ENCODE results near the gene SBK1.
"Not testable (repeated sequence)": the region's sequence is repeated elsewhere in the genome, so short reads cannot be mapped to it uniquely, and the experiment has no call there.

The SBK1 gene

GRCh38 chr16:28367926-28368325, 75.6 kb downstream of the SBK1 start:
- not testable (repeated sequence) for H3K4me1 ChIP-seq (ENCODE audit: insufficient read depth, low read length, poor library complexity, severe bottlenecking); H3K9me3 ChIP-seq (ENCODE audit: insufficient read depth, low read depth, low read length); H3K36me3 ChIP-seq (ENCODE audit: insufficient read depth, low read length); H3K9me2 ChIP-seq (replicated peaks; ENCODE audit: low read depth, low read length); H3K4me3 ChIP-seq (ENCODE audit: low read length, poor library complexity, severe bottlenecking); H2AFZ ChIP-seq (ENCODE audit: low read length); H3F3A ChIP-seq (ENCODE audit: low read depth); H4K20me1 ChIP-seq (ENCODE audit: insufficient read depth, low read length, poor library complexity, severe bottlenecking); H3K4me2 ChIP-seq (ENCODE audit: low read depth, low read length, poor library complexity, severe bottlenecking); H3K9ac ChIP-seq (ENCODE audit: low read depth, low read length, poor library complexity, severe bottlenecking); H3K27me3 ChIP-seq (ENCODE audit: insufficient read depth, low read length, poor library complexity, severe bottlenecking); H3K79me2 ChIP-seq (ENCODE audit: insufficient read depth, low read length)
